ENCODE measurements around the gene GNB2. TPM values are rescaled to one million over a fixed set of nuclear protein-coding genes. Genes with fewer than 3 reads are reported as not detected.

Gene GNB2
- polyA plus RNA-seq, 1 experiment: 68.4 TPM

DNA sequence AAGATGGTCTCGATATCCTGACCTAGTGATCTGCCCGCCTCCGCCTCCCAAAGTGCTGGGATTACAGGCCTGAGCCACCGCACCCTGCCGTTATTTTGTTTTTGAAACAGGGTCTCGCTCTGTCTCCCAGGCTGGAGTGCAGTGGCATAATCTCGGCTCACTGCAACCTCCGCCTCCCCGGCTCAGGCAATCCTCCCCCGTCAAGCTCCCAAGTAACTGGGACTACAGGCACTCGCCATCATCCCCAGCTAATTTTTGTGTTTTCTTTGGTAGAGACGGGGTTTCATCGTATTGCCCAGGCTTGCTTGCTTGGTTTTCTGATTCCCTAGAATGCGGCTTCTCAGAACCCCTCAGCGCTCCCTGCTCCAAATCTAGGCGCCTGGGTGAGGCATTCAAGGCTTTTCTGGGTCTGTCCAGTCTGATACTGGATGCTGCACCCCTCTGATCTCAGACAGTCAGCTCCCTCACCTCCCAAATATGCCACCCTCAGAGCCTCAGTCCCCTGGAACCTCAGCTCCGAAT lies 33.5 kb upstream of the GNB2 start:
- TF ChIP-seq, protein P1, sequence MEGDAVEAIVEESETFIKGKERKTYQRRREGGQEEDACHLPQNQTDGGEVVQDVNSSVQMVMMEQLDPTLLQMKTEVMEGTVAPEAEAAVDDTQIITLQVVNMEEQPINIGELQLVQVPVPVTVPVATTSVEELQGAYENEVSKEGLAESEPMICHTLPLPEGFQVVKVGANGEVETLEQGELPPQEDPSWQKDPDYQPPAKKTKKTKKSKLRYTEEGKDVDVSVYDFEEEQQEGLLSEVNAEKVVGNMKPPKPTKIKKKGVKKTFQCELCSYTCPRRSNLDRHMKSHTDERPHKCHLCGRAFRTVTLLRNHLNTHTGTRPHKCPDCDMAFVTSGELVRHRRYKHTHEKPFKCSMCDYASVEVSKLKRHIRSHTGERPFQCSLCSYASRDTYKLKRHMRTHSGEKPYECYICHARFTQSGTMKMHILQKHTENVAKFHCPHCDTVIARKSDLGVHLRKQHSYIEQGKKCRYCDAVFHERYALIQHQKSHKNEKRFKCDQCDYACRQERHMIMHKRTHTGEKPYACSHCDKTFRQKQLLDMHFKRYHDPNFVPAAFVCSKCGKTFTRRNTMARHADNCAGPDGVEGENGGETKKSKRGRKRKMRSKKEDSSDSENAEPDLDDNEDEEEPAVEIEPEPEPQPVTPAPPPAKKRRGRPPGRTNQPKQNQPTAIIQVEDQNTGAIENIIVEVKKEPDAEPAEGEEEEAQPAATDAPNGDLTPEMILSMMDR (IDR thresholded peaks at IDR 0.05; ENCODE audit: low read depth, low read length): no peak
- no peaks in the 10 kb centered on the region for H3K9me3 ChIP-seq (ENCODE audit: control insufficient read depth, insufficient read depth, low read length)
- no peak overlapping the region for H3K27ac ChIP-seq (ENCODE audit: low read depth, low read length)
- no peak for DNase-seq (ENCODE audit: low read depth, low spot score)
- H3K4me3 ChIP-seq (ENCODE audit: low read depth, low read length): no peak overlapping the region
- H3K27me3 ChIP-seq (ENCODE audit: control insufficient read depth, insufficient read depth, low read length): peaks cover 11% of the 10 kb centered on the region
- ChIA-PET CTCF (interaction anchor here (0.5 kb wide), 1 partner anchor 81 kb away, joined by 4 read pairs; no protein-coding TSS in a partner anchor), POLR2A (no interaction called here)

DNA sequence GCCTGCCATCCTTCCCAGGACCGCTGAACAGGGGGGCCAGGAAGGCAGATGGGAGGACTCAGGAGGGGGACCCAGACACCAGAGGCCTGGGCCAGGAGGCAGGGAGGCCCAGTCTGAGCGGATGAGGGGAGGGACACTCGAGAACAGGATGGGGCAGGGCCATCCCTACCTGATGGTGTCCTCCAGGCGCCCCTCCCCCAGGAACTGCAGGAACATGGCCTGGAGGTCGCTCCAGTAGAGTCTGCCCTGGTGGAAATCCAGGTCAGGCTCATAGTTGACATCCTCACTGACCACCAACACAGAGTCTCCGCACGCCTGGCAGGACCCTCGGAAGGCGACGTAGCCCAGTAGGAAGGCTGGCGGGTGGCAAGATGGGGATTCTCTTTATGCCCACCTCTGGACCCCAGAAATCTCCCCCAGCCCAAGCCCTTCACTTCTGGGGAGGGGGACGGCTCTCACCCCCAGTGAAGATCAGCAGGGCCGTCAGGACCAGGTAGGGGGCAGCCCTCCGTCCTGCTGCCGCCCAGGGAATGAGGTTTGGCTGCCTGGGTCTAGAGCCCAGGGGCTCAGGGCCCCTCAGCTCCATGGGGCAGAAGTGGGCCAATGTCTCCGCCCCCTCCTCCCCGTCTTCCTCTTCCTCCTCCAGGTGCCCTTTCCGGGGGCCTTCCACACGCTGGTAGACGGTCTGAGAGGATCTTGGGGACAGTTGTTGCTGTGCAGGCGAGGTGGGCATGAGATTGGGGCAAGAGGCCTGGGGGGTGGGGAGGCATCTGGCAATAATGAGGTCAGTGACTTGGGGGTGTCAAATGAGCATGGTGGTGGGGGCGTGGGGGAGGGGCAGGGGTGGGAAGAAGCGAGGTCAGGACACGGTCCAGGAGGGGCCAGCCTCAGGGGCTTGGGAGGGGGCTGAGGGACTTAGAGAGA lies 32.8 kb upstream of the GNB2 start:
- CTCF ChIA-PET: no interaction called here
- TF ChIP-seq, protein P1 (IDR thresholded peaks at IDR 0.05; ENCODE audit: low read depth, low read length): no peak
- Histone ChIP-seq H3K27me3 (ENCODE audit: control insufficient read depth, insufficient read depth, low read length) (peaks cover 11% of the 10 kb centered on the region), H3K27ac (ENCODE audit: low read depth, low read length) (no peak overlapping the region), H3K9me3 (ENCODE audit: control insufficient read depth, insufficient read depth, low read length) (no peaks in the 10 kb centered on the region), H3K4me3 (ENCODE audit: low read depth, low read length) (no peak overlapping the region)
- DNase-seq (ENCODE audit: low read depth, low spot score): no peak
- POLR2A ChIA-PET: no interaction called here

DNA sequence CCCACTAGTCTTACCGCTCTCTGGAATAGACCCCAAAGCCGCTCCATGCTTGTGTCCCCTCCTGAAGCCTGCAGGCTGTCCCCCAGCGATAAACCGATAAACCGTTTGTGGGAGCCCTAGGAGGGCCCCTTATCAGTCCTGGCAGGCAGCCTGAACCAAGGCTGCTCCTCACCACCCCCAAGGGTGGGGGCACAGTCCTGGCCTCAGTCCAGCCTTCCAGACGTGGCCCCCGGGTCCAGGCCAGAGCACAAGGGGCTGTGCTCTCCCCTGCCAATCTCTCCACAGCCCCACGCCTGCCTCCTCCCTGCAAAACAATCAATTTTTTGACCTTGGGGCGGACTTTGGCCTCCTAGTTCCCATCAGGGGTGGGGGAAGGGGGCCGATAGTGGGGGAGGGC lies 32.1 kb upstream of the GNB2 start, which contains the start of gene TFR2:
TSS of gene TFR2 (minus strand) at position 90 of the 397 bp plus-strand sequence. CDS start at position 47, 43 bp downstream.
- Histone ChIP-seq H3K27ac (ENCODE audit: low read depth, low read length) (no peak within 1 kb of the TSS), H3K27me3 (ENCODE audit: control insufficient read depth, insufficient read depth, low read length) (peaks cover 13% of the 10 kb centered on the region), H3K4me3 (ENCODE audit: low read depth, low read length) (no peak within 1 kb of the TSS), H3K9me3 (ENCODE audit: control insufficient read depth, insufficient read depth, low read length) (no peaks in the 10 kb centered on the region)
- CTCF ChIA-PET: no interaction called here
- POLR2A ChIA-PET: no interaction called here
- DNase-seq (ENCODE audit: low read depth, low spot score): no peak
- TF ChIP-seq, protein P1 (IDR thresholded peaks at IDR 0.05; ENCODE audit: low read depth, low read length): no peak

DNA sequence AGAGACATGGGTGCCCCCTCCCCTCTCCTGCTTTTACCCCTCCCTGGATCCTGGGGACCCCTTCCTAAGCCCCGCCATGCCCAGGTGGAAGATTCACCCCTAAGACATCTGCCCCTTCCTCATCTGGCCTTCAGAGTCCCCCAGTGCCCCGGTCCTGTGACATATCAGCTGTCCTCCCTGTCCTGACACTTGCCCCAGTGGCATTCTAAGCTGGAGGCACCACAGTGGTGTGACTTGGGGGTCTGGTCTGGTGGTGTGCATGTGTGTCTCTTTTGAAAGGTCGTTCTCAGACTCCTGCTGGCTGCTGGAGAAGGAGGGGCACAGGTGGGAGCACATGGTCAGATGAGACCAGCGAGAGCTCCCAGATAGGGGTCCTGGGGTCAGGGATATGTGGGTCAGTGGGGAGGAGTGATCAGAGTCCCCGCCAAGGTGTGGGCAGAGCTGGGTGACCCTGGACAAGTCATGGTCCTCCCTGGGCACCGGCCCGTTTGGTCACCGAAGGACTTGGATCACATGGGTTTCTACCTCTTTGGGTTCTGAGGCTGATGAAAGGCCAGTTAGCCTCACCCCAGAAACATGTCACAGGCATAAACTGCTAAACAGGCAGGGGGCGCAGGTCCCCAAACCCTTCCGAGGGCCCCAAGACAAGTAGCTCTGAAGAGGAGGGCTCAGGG lies 31.5 kb upstream of the GNB2 start:
- TF ChIP-seq, protein P1 (IDR thresholded peaks at IDR 0.05; ENCODE audit: low read depth, low read length): no peak
- no peak overlapping the region for H3K4me3 ChIP-seq (ENCODE audit: low read depth, low read length)
- DNase-seq (ENCODE audit: low read depth, low spot score): no peak
- CTCF ChIA-PET: no interaction called here
- no peak overlapping the region for H3K27ac ChIP-seq (ENCODE audit: low read depth, low read length)
- POLR2A ChIA-PET: interaction anchor here (0.6 kb wide), 1 partner anchor 9 kb away, joined by 8 read pairs; no protein-coding TSS in a partner anchor
- no peaks in the 10 kb centered on the region for H3K9me3 ChIP-seq (ENCODE audit: control insufficient read depth, insufficient read depth, low read length)
- H3K27me3 ChIP-seq (ENCODE audit: control insufficient read depth, insufficient read depth, low read length): peaks cover 16% of the 10 kb centered on the region
